Inflammatory macrophage treated with lipopolysaccharide for 1 hour (primary cell): ENCODE measurements around the gene GRK5.
A peak's percentile ranks its signal among the peaks of the same experiment; 100 is the strongest.

ENCODE experiments used
- DNase-seq, 2 donors: peaks; one replicate each; pipeline ENCODE4 v3.0.0-alpha.2; 2020 to 2022

Gene GRK5

DNA sequence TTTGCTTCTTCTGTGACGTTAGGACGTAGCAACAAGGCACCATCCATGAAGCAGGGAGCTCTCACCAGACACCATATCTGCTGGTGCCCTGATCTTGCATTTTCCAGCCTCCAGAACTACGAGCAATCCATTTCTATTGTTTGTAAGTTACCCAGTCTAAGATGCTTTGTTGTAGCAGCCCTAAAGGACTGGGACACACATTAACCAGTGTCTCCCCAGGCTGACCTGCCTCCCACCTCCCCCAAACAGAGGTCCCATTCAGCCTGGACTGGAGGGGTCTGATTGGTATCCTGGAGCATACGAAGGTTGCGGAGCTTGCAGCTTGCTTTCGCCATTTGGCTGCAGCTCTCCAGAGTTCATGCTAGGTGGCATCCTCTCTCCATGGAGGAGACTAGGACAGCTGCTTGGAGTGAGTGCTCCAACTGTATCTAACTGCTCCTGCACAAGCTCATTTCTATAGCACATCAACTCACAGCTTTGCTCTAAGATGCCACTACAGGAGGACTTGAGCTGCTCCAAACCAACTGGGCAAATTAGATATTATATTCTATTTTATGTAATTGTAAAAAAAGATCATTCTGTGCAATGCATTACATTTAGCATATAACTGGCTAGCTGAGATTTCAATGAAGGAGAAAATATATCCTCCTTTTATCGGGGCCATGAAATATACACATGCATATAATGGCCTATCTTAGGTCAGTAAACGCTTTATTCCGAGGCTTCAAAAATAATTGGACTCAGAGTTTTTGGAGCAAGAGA lies 8.0 kb upstream of the GRK5 start:
- peak; percentile 55 to 63 for DNase-seq

DNA sequence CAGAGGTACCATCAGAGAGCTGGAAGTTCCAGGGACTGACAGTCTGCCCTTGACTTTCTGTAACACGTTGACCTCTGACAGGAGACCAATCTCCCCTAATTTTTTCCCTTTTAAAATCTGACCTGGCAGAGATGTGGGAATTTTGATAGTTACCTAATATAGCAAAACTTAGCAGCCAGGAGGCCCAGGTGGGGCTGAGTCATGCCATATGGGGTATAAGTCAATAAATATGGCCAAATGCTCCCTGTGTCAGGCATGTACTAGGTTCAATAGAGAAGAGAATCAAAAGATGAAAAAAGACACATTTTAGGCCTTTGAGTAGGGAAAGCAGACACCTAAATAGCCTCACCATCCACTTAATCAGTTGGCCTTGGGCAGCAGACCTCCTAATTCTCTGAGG lies 6.1 kb upstream of the GRK5 start:
- no peak for DNase-seq

DNA sequence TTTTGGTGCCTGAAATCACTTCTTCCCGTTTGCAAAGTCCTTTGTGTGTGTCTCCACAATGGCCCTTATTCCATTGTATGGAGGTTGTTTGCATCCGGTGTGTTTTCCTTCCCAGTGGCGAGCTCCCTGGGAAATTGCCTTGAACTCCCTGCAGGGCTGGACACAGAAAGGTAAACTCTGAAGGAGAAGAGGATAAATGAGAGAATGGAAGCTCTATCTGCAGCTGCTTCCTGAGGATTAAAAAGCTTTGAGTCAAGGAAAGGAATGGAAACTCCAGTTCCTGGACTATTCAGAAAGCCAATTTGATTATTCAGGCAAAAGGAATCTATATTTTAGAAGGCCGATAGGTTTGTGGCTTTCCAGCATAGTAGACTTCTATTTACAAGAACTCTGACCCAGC lies 4.4 kb upstream of the GRK5 start:
- DNase-seq, result no peak

DNA sequence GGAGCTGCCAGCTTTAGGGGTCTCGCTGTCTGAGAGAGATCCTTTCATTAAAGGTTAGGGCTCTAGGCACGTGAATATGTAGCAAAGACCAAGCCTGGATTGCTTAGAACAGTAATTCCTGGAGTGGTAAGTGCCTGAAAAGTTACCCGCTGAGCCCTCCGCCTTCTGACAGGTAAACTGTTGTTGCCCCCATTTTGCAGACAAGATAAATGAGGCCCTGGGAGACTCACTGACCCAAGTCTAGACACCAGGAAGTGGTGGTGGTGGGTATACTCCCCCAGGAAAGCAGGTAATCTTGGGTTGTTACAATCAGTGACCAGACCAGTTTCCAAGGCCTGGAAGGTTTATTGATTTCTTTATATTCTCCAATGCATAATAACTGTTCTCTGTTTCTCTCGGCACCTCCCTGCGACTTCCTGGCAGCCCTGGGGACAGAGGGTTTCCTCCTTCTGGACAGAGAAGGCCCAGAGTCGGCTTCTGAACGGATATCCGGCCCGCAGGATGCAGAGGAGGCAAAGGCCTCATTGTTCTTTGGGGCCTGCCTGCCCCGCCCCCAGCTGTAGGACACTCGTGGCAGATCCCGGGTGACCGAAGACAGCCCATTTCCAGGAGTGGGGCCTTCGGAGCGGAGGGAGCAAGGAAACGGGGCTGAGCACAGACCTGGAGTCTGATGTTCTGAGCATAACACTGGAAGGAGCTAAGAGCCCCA lies 1.3 kb upstream of the GRK5 start:
- DNase-seq, result peak; percentile 35 to 39

DNA sequence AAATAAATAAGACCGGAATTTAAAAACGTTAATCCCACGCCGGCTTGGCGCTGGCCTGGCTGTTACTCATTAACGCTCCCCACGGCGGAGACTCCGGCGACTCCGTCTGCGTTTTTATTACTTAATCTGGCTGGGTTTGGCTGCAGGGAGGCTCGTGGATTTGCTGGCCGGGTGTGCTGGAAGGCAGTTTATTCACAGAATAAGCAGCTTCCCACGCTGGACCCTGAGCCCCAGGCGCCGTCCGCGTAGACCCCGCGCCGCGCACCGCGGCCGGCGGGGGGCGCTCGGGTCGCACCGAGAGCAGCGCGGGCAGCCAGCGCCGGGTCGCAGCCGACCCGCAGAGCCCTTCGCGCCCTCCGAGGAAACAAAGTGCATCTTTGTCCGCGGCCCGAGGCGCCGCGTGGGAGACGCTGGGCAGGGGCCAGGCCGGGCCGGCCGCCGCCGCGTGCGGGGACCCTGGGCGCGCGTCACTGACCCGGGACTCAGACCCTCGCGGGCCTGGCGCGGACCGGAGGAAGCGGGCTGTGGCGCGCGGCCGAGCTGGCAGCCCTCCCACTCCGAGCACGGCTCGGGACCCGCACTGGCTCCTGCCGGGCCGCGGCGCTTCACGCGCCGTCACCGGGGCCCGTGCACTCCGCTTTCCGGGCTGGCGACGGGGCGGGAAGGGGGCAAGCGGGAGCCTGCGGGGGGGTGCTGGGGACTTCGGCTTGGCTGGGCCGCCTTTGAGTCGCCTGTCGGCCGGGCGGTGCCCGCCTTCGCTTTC lies 587 bp upstream of the GRK5 start:
- peak; percentile 29 to 58 for DNase-seq

DNA sequence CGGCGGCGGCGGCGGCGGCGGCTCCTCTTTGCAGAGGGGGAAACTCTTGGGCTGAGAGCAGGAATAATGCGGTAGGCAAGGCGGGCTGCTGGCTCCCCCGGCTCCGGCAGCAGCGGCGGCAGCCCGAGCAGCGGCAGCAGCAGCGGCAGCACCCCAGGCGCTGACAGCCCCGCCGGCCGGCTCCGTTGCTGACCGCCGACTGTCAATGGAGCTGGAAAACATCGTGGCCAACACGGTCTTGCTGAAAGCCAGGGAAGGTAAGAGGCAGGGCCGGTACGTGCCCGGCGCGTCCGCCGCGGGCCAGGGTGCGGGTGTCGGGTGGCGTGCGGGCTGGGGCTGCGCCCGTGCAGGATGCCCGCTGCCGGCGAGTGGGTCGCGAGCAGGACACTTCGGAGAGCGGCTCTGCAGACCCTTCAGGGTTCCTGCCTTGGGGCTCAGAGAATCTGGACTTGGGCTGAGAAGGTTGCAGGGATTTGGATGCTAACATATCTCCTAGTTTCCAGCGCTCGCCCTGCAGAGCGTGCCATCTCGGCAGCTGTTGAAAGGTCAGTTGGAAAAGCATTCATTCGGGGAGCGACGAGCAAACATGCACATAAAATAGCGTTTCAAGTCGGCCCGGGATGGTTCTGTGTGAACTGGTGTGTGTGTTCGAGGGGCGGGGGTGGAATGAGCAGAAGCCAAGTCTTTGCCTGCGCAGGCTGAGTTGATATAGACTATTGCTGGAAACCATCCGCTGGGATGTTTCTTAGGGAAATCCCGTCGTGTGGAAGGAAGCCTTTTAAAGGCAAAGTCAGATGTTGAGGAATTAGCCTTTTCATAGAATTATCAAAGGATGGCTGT lies 562 bp downstream of the GRK5 start:
- peak in 1 of 2 donors; percentile 26 for DNase-seq

GRCh38 chr10:119208553-119208940 lies 1.2 kb downstream of the GRK5 start:
- no peak for DNase-seq

DNA sequence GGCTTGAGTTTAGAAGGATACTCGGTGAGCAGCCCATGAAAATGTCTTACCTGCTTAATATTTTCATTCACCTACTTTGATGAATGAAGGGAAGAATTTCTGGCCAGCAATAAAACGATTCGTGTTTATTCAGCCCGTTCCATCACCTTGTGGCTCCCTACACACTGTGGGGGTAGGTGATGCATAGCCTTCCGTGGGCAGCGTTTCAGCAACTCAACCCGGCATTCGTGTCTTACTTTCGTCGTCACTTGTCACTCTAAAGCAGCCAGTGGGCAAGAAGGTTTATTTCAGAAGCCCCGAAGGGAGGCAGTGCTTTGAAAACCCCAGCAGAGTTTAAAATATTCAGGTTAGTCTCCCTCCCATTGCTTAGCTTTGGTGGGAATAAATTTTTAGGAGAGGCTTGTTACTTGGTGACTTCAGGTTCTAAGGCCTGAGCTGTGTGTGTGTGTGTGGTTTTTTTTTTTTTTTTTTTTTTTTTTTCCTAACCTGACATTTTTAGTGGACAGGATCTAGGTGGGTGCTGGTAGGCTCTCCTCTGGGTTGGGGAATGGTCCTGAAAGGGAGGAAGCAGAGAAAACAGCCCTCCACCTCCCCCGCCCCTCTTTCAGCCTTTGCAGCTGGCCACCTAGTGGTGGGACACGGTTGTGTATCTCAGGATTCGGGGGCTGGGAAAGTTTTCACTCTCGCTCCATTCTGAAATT lies 1.8 kb downstream of the GRK5 start:
- peak in 1 of 2 donors; percentile 64 for DNase-seq

GRCh38 chr10:119209736-119210355 lies 2.5 kb downstream of the GRK5 start:
- DNase-seq, result no peak

DNA sequence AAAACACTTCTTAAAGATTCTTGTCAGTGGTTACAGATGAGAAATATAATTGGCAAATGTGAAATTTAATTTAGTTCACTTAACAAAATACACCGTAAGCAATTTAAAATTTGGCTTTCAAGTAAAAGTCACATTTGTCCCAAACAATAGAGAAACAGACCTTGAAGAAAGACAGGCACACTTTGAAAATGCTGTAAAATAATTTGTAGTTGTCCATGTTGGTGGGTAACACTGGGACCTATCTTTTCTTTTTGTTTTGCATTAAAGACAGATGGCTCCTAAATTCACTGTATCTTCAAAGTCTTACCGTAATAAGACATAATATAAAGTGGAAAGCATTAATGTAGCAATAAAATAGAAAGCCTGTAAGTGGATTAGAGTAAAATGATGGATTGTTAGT lies 3.3 kb downstream of the GRK5 start:
- no peak for DNase-seq

GRCh38 chr10:119211176-119211575 lies 3.8 kb downstream of the GRK5 start:
- DNase-seq, result no peak

- DNase-seq, result no peak
Measured at GRCh38 chr10:119211625-119212441, 4.5 kb downstream of the GRK5 start.

DNA sequence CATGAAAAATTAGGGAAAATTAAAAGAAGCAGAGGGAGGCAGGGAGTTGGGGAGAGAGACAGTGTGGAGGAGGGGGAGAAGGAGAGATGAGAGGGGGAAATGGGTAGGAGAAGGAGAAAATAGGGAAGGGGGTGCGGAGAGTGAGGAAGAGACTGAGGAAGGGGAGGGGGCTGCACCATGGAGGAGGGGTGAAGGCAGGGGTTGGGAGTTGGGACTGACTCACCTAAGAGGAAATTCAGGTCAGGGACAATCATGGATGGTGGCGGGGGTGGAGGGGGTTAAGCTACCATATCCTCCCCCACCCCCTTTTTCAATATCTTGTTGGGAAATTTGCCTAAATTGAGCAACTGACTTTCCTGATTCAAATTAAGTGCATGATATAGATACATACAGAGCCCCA lies 8.0 kb downstream of the GRK5 start:
- no peak for DNase-seq

DNA sequence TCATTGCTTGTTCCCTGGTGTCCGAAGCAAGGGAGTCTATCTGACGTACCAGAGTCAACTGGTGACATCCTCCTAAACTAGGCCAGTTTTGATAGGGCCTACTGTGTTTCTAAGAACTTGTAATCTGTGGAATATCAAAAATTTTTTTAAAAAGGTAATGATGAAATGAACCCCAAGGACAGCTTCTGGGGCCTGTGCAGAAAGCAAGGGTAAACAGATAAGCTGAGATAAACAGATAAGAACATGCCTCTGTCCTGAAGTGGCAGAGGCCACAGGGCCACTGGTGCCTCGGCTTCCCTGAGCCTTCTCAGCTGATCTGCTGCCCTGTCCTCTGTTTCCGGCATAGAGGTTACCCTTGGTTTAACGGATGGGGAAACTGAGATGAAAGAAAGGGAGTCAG lies 8.8 kb downstream of the GRK5 start:
- DNase-seq, result no peak

- DNase-seq, result no peak
Measured at GRCh38 chr10:119217401-119217800, 10.0 kb downstream of the GRK5 start.

- DNase-seq, result no peak
Measured at GRCh38 chr10:119217991-119218490, 10.7 kb downstream of the GRK5 start.

DNA sequence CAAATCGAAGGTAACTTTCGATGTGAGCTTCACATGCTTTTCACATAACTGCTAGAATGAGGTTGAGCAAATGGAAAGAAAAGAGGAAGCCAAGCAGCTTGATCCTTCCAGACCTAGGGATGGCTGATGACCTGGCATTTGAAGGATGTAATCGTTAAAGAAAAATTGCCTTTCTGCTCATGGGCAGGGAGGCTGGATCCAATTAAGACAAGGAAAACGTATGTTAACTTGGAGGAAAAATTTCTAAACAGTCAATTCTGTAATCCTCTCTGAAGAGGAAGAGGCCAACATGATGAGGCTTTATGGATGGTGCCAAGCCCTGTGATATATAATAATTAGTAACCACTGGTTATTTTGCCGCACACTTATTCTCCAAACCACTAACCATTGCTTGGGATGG lies 12.5 kb downstream of the GRK5 start:
- DNase-seq, result no peak

- DNase-seq, result no peak
Measured at GRCh38 chr10:119221201-119221600, 13.8 kb downstream of the GRK5 start.

- no peak for DNase-seq
Measured at GRCh38 chr10:119221666-119222065, 14.3 kb downstream of the GRK5 start.

GRCh38 chr10:119222537-119222936 lies 15.2 kb downstream of the GRK5 start:
- DNase-seq, result no peak

GRCh38 chr10:119222966-119223386 lies 15.6 kb downstream of the GRK5 start:
- no peak for DNase-seq
